Activated CD8-positive, alpha-beta T cell treated with anti-CD3 and anti-CD28 coated beads for 36 hours (primary cell): Measurements from ENCODE around the gene MRTFA. TPM values are rescaled to one million over a fixed set of nuclear protein-coding genes. Genes with fewer than 3 reads are reported as not detected.

ENCODE experiments used
- ATAC-seq: fragments of 200-7000 bp; cut with Tn5 transposase; one replicate; pipeline ENCODE4 v1.10.0; 2021; ENCODE audit warnings: mild to moderate bottlenecking, moderate library complexity
- CTCF ChIA-PET: fragments of 350-600 bp; sonication (Branson Sonifier 250); formaldehyde crosslinking; loops from one replicate; lab custom pipeline; 2021; ENCODE audit warnings: antibody characterized with exemption; lab: Charles Lee
- POLR2A ChIA-PET: fragments of 350-600 bp; sonication (Branson Sonifier 250); formaldehyde crosslinking; loops from one replicate; lab custom pipeline; 2021; ENCODE audit warnings: antibody characterized with exemption; lab: Charles Lee
- DNase-seq: peaks from one replicate; pipeline ENCODE4 v3.0.0-alpha.2; 2020
- H3K27ac Mint-ChIP-seq: one replicate; pipeline ENCODE4 v1.8.0; 2021; ENCODE audit warnings: mild to moderate bottlenecking, mixed read lengths
- H3K27me3 Mint-ChIP-seq: one replicate; pipeline ENCODE4 v1.8.0; 2021; ENCODE audit warnings: mixed read lengths
- H3K36me3 Mint-ChIP-seq: one replicate; pipeline ENCODE4 v1.8.0; 2021; ENCODE audit warnings: low read depth, mixed read lengths
- H3K4me1 Mint-ChIP-seq: one replicate; pipeline ENCODE4 v1.8.0; 2021; ENCODE audit warnings: low read depth, mixed read lengths
- H3K4me3 Mint-ChIP-seq: one replicate; pipeline ENCODE4 v1.8.0; 2021; ENCODE audit warnings: mild to moderate bottlenecking, moderate library complexity, mixed read lengths
- H3K9me3 Mint-ChIP-seq: one replicate; pipeline ENCODE4 v1.8.0; 2021; ENCODE audit warnings: mixed read lengths
- CTCF ChIP-seq: fragments of 200-600 bp; IDR thresholded peaks from one replicate; pipeline ENCODE4 v1.8.0; 2022; ENCODE audit warnings: antibody characterized with exemption, mild to moderate bottlenecking
- intact Hi-C: fragments of 100-400 bp; cut with micrococcal nuclease; formaldehyde crosslinking; loops from one replicate; pipeline ENCODE4 v1.10.0; 2022
- total RNA-seq, 2 experiments: library from RNA; stranded (reverse); gene quantifications; one replicate each; pipeline ENCODE4 v1.2.3, GENCODE V29; 2021

MRTFA gene
- total RNA-seq, 2 experiments from 2014 or later, result 37.4 to 40.0 TPM

- Mint-ChIP-seq H3K36me3 (peaks cover 4% of the 10 kb centered on the region), H3K4me3 (no peak overlapping the region), H3K9me3 (no peaks in the 10 kb centered on the region), H3K27ac (no peak overlapping the region), H3K27me3 (no peaks in the 10 kb centered on the region), H3K4me1 (peaks cover 41% of the 10 kb centered on the region)
- CTCF ChIA-PET, result interaction anchor here (0.7 to 3.2 kb wide), 34 partner anchors 9 to 375 kb away, joined by 3 to 87 read pairs (median 5); partner anchors contain the start of gene MRTFA
- intact Hi-C loops, result loop anchor here (5.0 kb wide), 1 partner anchor 123 kb away; no protein-coding TSS in a partner anchor
- POLR2A ChIA-PET, result interaction anchor here (0.9 to 1.4 kb wide), 4 partner anchors 9 to 134 kb away, joined by 3 to 6 read pairs (median 3); no protein-coding TSS in a partner anchor
- DNase-seq, result peak; percentile 12
- ATAC-seq, result no peak
- TF ChIP-seq CTCF, result peak; percentile 20
Observed at GRCh38 chr22:40524392-40525249, 111.9 kb downstream of the MRTFA start.

GRCh38 chr22:40522141-40522540 is 114.4 kb downstream of the MRTFA start:
- Mint-ChIP-seq H3K27ac (no peak overlapping the region), H3K4me1 (peaks cover 47% of the 10 kb centered on the region), H3K36me3 (peaks cover 16% of the 10 kb centered on the region), H3K9me3 (no peaks in the 10 kb centered on the region), H3K27me3 (no peaks in the 10 kb centered on the region), H3K4me3 (no peak overlapping the region)
- CTCF ChIA-PET, result interaction anchor here (2.7 kb wide), 1 partner anchor 124 kb away, joined by 19 read pairs; no protein-coding TSS in a partner anchor
- intact Hi-C loops, result no loop called here
- POLR2A ChIA-PET, result interaction anchor here (1.0 kb wide), 1 partner anchor 12 kb away, joined by 4 read pairs; no protein-coding TSS in a partner anchor
- DNase-seq (no peak), ATAC-seq (no peak)
- no peak for TF ChIP-seq CTCF

GRCh38 chr22:40521046-40521445 is 115.5 kb downstream of the MRTFA start:
- ChIA-PET CTCF (interaction anchor here (0.9 to 2.7 kb wide), 3 partner anchors 11 to 125 kb away, joined by 3 to 19 read pairs (median 4); no protein-coding TSS in a partner anchor), POLR2A (interaction anchor here (0.9 kb wide), 1 partner anchor 13 kb away, joined by 3 read pairs; no protein-coding TSS in a partner anchor)
- Mint-ChIP-seq H3K27me3 (no peaks in the 10 kb centered on the region), H3K4me1 (peaks cover 41% of the 10 kb centered on the region), H3K27ac (no peak overlapping the region), H3K9me3 (no peaks in the 10 kb centered on the region), H3K4me3 (no peak overlapping the region), H3K36me3 (peaks cover 16% of the 10 kb centered on the region)
- no peak for TF ChIP-seq CTCF
- peak; percentile 12 for DNase-seq
- no peak for ATAC-seq
- intact Hi-C loops, result no loop called here

GRCh38 chr22:40520562-40520961 is 116.0 kb downstream of the MRTFA start:
- Mint-ChIP-seq H3K27ac (peak overlapping the region; percentile 81), H3K9me3 (no peaks in the 10 kb centered on the region), H3K4me3 (no peak overlapping the region), H3K27me3 (no peaks in the 10 kb centered on the region), H3K36me3 (peaks cover 16% of the 10 kb centered on the region), H3K4me1 (peaks cover 38% of the 10 kb centered on the region)
- no peak for ATAC-seq
- DNase-seq, result no peak
- ChIA-PET CTCF (interaction anchor here (0.9 to 2.7 kb wide), 4 partner anchors 12 to 126 kb away, joined by 3 to 19 read pairs (median 4); no protein-coding TSS in a partner anchor), POLR2A (interaction anchor here (0.9 kb wide), 1 partner anchor 13 kb away, joined by 3 read pairs; no protein-coding TSS in a partner anchor)
- intact Hi-C loops, result no loop called here
- TF ChIP-seq CTCF, result no peak
